ENCODE results near the gene HPCA.

The HPCA gene

GRCh38 chr1:32871364-32872191 is 14.7 kb upstream of the HPCA start:
- DNase-seq: no peak

GRCh38 chr1:32872192-32872460 is 14.2 kb upstream of the HPCA start:
- DNase-seq: no peak

GRCh38 chr1:32873484-32873883 is 12.8 kb upstream of the HPCA start:
- DNase-seq: no peak

GRCh38 chr1:32874860-32875752 is 11.2 kb upstream of the HPCA start:
- no peak for DNase-seq

- DNase-seq: peak; percentile 61
Measured at GRCh38 chr1:32876341-32877210, 9.7 kb upstream of the HPCA start.

- DNase-seq: no peak
Measured at GRCh38 chr1:32877211-32878110, 8.8 kb upstream of the HPCA start.

- DNase-seq: no peak
Measured at GRCh38 chr1:32878183-32878582, 8.1 kb upstream of the HPCA start.

- no peak for DNase-seq
Measured at GRCh38 chr1:32878637-32879041, 7.7 kb upstream of the HPCA start.

- no peak for DNase-seq
Measured at GRCh38 chr1:32881291-32881690, 5.0 kb upstream of the HPCA start.

- no peak for DNase-seq
Measured at GRCh38 chr1:32881871-32882850, 4.1 kb upstream of the HPCA start.

GRCh38 chr1:32883338-32884031 is 2.8 kb upstream of the HPCA start:
- no peak for DNase-seq

GRCh38 chr1:32884032-32884372 is 2.3 kb upstream of the HPCA start:
- no peak for DNase-seq

- DNase-seq: no peak
Measured at GRCh38 chr1:32884726-32885125, 1.6 kb upstream of the HPCA start.

- no peak for DNase-seq
Measured at GRCh38 chr1:32885676-32886003, 651 bp upstream of the HPCA start.

GRCh38 chr1:32886828-32887414 is 630 bp downstream of the HPCA start:
- no peak for DNase-seq

- no peak for DNase-seq
Measured at GRCh38 chr1:32887623-32888022, 1.3 kb downstream of the HPCA start.

- no peak for DNase-seq
Measured at GRCh38 chr1:32888134-32888533, 1.8 kb downstream of the HPCA start.

- no peak for DNase-seq
Measured at GRCh38 chr1:32888677-32889420, 2.6 kb downstream of the HPCA start.

- no peak for DNase-seq
Measured at GRCh38 chr1:32889731-32890278, 3.5 kb downstream of the HPCA start.
